ENCODE results near the gene IPO5. TPM values are rescaled to one million over a fixed set of nuclear protein-coding genes. Genes with fewer than 3 reads are reported as not detected.

The IPO5 gene
- total and polyA plus RNA-seq, 3 donors from 2014 or later, result 231 to 465 (median 323) TPM

- H3K9me3 ChIP-seq, result no peaks in the 10 kb centered on the region
- TF ChIP-seq POLR2A (IDR thresholded peaks at IDR 0.05), result no peak
- TF ChIP-seq, protein P1, sequence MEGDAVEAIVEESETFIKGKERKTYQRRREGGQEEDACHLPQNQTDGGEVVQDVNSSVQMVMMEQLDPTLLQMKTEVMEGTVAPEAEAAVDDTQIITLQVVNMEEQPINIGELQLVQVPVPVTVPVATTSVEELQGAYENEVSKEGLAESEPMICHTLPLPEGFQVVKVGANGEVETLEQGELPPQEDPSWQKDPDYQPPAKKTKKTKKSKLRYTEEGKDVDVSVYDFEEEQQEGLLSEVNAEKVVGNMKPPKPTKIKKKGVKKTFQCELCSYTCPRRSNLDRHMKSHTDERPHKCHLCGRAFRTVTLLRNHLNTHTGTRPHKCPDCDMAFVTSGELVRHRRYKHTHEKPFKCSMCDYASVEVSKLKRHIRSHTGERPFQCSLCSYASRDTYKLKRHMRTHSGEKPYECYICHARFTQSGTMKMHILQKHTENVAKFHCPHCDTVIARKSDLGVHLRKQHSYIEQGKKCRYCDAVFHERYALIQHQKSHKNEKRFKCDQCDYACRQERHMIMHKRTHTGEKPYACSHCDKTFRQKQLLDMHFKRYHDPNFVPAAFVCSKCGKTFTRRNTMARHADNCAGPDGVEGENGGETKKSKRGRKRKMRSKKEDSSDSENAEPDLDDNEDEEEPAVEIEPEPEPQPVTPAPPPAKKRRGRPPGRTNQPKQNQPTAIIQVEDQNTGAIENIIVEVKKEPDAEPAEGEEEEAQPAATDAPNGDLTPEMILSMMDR (IDR thresholded peaks at IDR 0.05), result no peak
- peaks cover 5% of the 10 kb centered on the region for H3K4me1 ChIP-seq
- WGBS, 2 donors, result 38 to 49% methylated on average over 3 of the region's 3 CpGs
- intact Hi-C loops (cut with DNase I; ENCODE audit: low total_unique reads), result no loop called here
- no peak for DNase-seq
- H3K36me3 ChIP-seq (ENCODE audit: low read depth, missing control alignments), result no peaks in the 10 kb centered on the region
- H3K27me3 ChIP-seq, result no peaks in the 10 kb centered on the region
- no peak overlapping the region for H3K27ac ChIP-seq
- no peak overlapping the region for H3K4me3 ChIP-seq
Observed at GRCh38 chr13:97936036-97936435, 17.4 kb upstream of the IPO5 start.

- Histone ChIP-seq H3K27ac (no peak overlapping the region), H3K9me3 (no peaks in the 10 kb centered on the region), H3K4me3 (no peak overlapping the region), H3K27me3 (no peaks in the 10 kb centered on the region), H3K4me1 (peaks cover 5% of the 10 kb centered on the region), H3K36me3 (ENCODE audit: low read depth, missing control alignments) (no peaks in the 10 kb centered on the region)
- intact Hi-C loops (cut with DNase I; ENCODE audit: low total_unique reads), result no loop called here
- 75 to 78% methylated on average over 6 of the region's 6 CpGs for WGBS, 2 donors
- no peak for TF ChIP-seq POLR2A (IDR thresholded peaks at IDR 0.05)
- TF ChIP-seq, protein P1 (IDR thresholded peaks at IDR 0.05), result no peak
- DNase-seq, result no peak
Observed at GRCh38 chr13:97938706-97939475, 14.6 kb upstream of the IPO5 start.

- intact Hi-C loops (cut with DNase I; ENCODE audit: low total_unique reads), result no loop called here
- WGBS, 2 donors, result 80 to 81% methylated on average over 5 of the region's 5 CpGs
- Histone ChIP-seq H3K4me3 (no peak overlapping the region), H3K27me3 (no peaks in the 10 kb centered on the region), H3K9me3 (no peaks in the 10 kb centered on the region), H3K27ac (no peak overlapping the region), H3K36me3 (ENCODE audit: low read depth, missing control alignments) (no peaks in the 10 kb centered on the region), H3K4me1 (no peaks in the 10 kb centered on the region)
- no peak for DNase-seq
- TF ChIP-seq, protein P1 (IDR thresholded peaks at IDR 0.05), result no peak
- TF ChIP-seq POLR2A (IDR thresholded peaks at IDR 0.05), result no peak
Observed at GRCh38 chr13:97944396-97945029, 9.0 kb upstream of the IPO5 start.

DNA sequence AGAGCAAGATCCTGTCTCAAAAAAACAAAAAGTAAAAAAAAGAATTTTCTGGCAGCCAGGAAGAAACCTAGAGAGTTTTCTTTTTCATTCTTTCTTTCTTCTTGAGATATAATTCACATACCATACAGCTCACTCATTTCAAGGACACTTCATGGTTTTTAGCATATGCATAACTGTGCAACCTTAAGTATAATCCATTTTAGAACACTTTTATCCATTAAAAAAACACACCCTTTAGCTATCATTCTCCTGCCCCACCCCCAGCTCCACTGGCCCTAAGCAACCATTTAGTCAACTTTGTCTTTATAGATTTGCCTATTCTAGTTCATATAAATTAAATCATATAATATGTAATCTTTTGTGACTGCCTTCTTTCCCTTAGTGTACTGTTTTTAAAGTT lies 8.1 kb upstream of the IPO5 start:
- Histone ChIP-seq H3K9me3 (no peaks in the 10 kb centered on the region), H3K4me3 (no peak overlapping the region), H3K27me3 (no peaks in the 10 kb centered on the region), H3K4me1 (no peaks in the 10 kb centered on the region), H3K36me3 (ENCODE audit: low read depth, missing control alignments) (no peaks in the 10 kb centered on the region), H3K27ac (no peak overlapping the region)
- intact Hi-C loops (cut with DNase I; ENCODE audit: low total_unique reads), result no loop called here
- no peak for TF ChIP-seq POLR2A (IDR thresholded peaks at IDR 0.05)
- TF ChIP-seq, protein P1 (IDR thresholded peaks at IDR 0.05), result no peak
- no peak for DNase-seq

Measured in testis (tissue), 3 donors.